ENCODE data around the gene YPEL1. TPM values are rescaled to one million over a fixed set of nuclear protein-coding genes. Genes with fewer than 3 reads are reported as not detected.

Gene YPEL1
- total RNA-seq, 1 experiment from 2014 or later = 3.1 TPM

GRCh38 chr22:21779444-21779843, 43.9 kb upstream of the YPEL1 start:
- RAD21 ChIA-PET (ENCODE audit: low non-redundant PET in 1 of 2, low total read pairs in 2 of 2, uncharacterized antibody in 2 of 2, unreplicated experiment in 2 of 2) = no interaction called here
- Histone ChIP-seq H3K9me2 (ENCODE audit: insufficient read depth) (no peaks in the 10 kb centered on the region), H3K79me2 (ENCODE audit: insufficient read depth, low read length) (no peaks in the 10 kb centered on the region), H3K27me3 (ENCODE audit: insufficient read depth, low read length) (no peaks in the 10 kb centered on the region), H3K36me3 (ENCODE audit: control insufficient read depth in 1 of 2, insufficient read depth in 2 of 2, low read length in 2 of 2) (0 out of 4 replicates have a peak, but pooled peaks cover 0 to 3% of the 10 kb centered on the region in 2 experiments), H3K4me3 (replicated peaks in 1 of 2; ENCODE audit: low read depth in 1 of 2, low read length in 2 of 2) (no peak overlapping the region), H4K20me1 (ENCODE audit: insufficient read depth) (no peaks in the 10 kb centered on the region), H3K4me2 (ENCODE audit: low read length) (no peak overlapping the region), H2AFZ (ENCODE audit: low read depth, low read length, poor library complexity, severe bottlenecking) (no peak overlapping the region), H3K9ac (ENCODE audit: low read length) (no peak overlapping the region), H3K9me3 (ENCODE audit: control insufficient read depth in 1 of 2, insufficient read depth in 1 of 2, low read depth in 1 of 2, low read length in 2 of 2) (no peaks in the 10 kb centered on the region), H3K4me1 (ENCODE audit: control insufficient read depth in 1 of 2, insufficient read depth in 2 of 2, low read length in 2 of 2) (no peaks in the 10 kb centered on the region), H3K27ac (ENCODE audit: low read depth, low read length) (no peak overlapping the region)
- POLR2A ChIA-PET = no interaction called here
- ATAC-seq = no peak
- no TSS peak for BruUV-seq (replicated peaks)
- intact Hi-C loops (cut with micrococcal nuclease) = no loop called here
- CTCF ChIA-PET = no interaction called here
- DNase-seq (ENCODE audit: low read depth, low spot score) = no peak
- no peak for TF ChIP-seq JUND (IDR thresholded peaks at IDR 0.05)
- no peak for TF ChIP-seq EGR1 (IDR thresholded peaks at IDR 0.05; ENCODE audit: low read depth)
- TF ChIP-seq SP1 (IDR thresholded peaks at IDR 0.05; ENCODE audit: low read depth) = no peak
- no peak for TF ChIP-seq ZFX (IDR thresholded peaks at IDR 0.05)
- TF ChIP-seq POLR2A (IDR thresholded peaks at IDR 0.05; ENCODE audit: borderline replicate concordance, extremely low read depth, insufficient read depth, insufficient read length) = no peak
- TF ChIP-seq CBX3 (IDR thresholded peaks at IDR 0.05; ENCODE audit: low read depth) = no peak
- TF ChIP-seq ZNF274 (IDR thresholded peaks at IDR 0.05; ENCODE audit: low read depth, low read length) = no peak
- TF ChIP-seq SRF (IDR thresholded peaks at IDR 0.05; ENCODE audit: low read depth) = no peak
- TF ChIP-seq EZH2 (IDR thresholded peaks at IDR 0.05) = no peak
- no peak for TF ChIP-seq CTCF (IDR thresholded peaks at IDR 0.05 in 2 of 3, conservative IDR thresholded peaks at IDR 0.05 in 1 of 3; ENCODE audit: borderline replicate concordance in 1 of 3, insufficient read depth in 1 of 3, low read depth in 2 of 3, low read length in 2 of 3)
- TF ChIP-seq MAX (IDR thresholded peaks at IDR 0.05) = no peak
- no peak for TF ChIP-seq YY1 (IDR thresholded peaks at IDR 0.05; ENCODE audit: extremely low read depth, insufficient replicate concordance, low read depth, low read length)
- no peak for TF ChIP-seq EZH2phosphoT487 (IDR thresholded peaks at IDR 0.05; ENCODE audit: borderline replicate concordance)
- TF ChIP-seq ATF3 (IDR thresholded peaks at IDR 0.05) = no peak
- no peak for TF ChIP-seq FOSL1 (IDR thresholded peaks at IDR 0.05; ENCODE audit: low read depth)
- no peak for TF ChIP-seq POLR2AphosphoS5 (IDR thresholded peaks at IDR 0.05; ENCODE audit: low read depth, low read length)
- no peak for TF ChIP-seq ELF1 (IDR thresholded peaks at IDR 0.05; ENCODE audit: borderline replicate concordance, low read depth)
- TF ChIP-seq REST (IDR thresholded peaks at IDR 0.05; ENCODE audit: low read depth) = no peak
